CD4-positive, alpha-beta T cell (primary cell): ENCODE data around the gene ZFYVE1. TPM values are rescaled to one million over a fixed set of nuclear protein-coding genes. Genes with fewer than 3 reads are reported as not detected.
"Not testable (repeated sequence)": the region's sequence is repeated elsewhere in the genome, so short reads cannot be mapped to it uniquely, and the experiment has no call there.

Source experiments
- ATAC-seq: fragments of 200-7000 bp; cut with Tn5 transposase; one replicate; pipeline ENCODE4 v1.10.0; 2022; ENCODE audit warnings: mild to moderate bottlenecking; ENCODE audit not compliant: poor library complexity
- CTCF ChIA-PET: fragments of 350-600 bp; sonication (Branson Sonifier 250); formaldehyde crosslinking; loops from one replicate; lab custom pipeline; 2021; ENCODE audit warnings: antibody characterized with exemption, inconsistent platforms; lab: Charles Lee
- POLR2A ChIA-PET: fragments of 350-600 bp; sonication (Branson Sonifier 250); formaldehyde crosslinking; loops from one replicate; lab custom pipeline; 2021; ENCODE audit warnings: antibody characterized with exemption, inconsistent platforms; lab: Charles Lee
- DNase-seq, 14 experiments: peaks; one replicate each; pipeline ENCODE4 v3.0.0-alpha.2; 2013 to 2020; ENCODE audit warnings: mixed read lengths in 2 of 14
- H3K27ac ChIP-seq, 2 donors: one replicate each; pipeline versions ENCODE4 v1.5.1 to v1.7.0; 2013; ENCODE audit warnings: low read length in 2 of 2, low read depth in 1 of 2, mild to moderate bottlenecking in 1 of 2
- H3K27me3 ChIP-seq, 2 experiments: 1 replicate in 1 of 2; 2 replicates in 1 of 2; pipeline versions ENCODE4 v1.6.1 to v1.7.0; 2013; ENCODE audit warnings: low read length in 2 of 2, control low read depth in 1 of 2, mild to moderate bottlenecking in 1 of 2, moderate library complexity in 1 of 2; ENCODE audit not compliant: insufficient read depth in 2 of 2, control insufficient read depth in 1 of 2
- H3K36me3 ChIP-seq: one replicate; pipeline ENCODE4 v1.6.1; 2013; ENCODE audit warnings: low read length, control low read depth; ENCODE audit not compliant: insufficient read depth
- H3K4me1 ChIP-seq: one replicate; pipeline ENCODE4 v1.6.1; 2013; ENCODE audit warnings: low read length, control low read depth; ENCODE audit not compliant: insufficient read depth
- H3K4me3 ChIP-seq: one replicate; pipeline ENCODE4 v1.5.1; 2013; ENCODE audit warnings: mild to moderate bottlenecking, low read length, moderate library complexity
- H3K9me3 ChIP-seq, 2 experiments: 1 replicate in 1 of 2; 2 replicates in 1 of 2; pipeline versions ENCODE4 v1.6.1 to v1.7.0; 2013; ENCODE audit warnings: low read length in 2 of 2, mild to moderate bottlenecking in 2 of 2, control low read depth in 1 of 2, moderate library complexity in 1 of 2; ENCODE audit not compliant: control insufficient read depth in 1 of 2, insufficient read depth in 1 of 2
- H3K27ac Mint-ChIP-seq: one replicate; pipeline ENCODE4 v1.8.0; 2020; ENCODE audit warnings: mixed read lengths
- H3K27me3 Mint-ChIP-seq: one replicate; pipeline ENCODE4 v1.8.0; 2021; ENCODE audit warnings: mixed read lengths
- H3K36me3 Mint-ChIP-seq: one replicate; pipeline ENCODE4 v1.8.0; 2021; ENCODE audit warnings: low read depth, mixed read lengths
- H3K4me1 Mint-ChIP-seq: one replicate; pipeline ENCODE4 v1.8.0; 2021; ENCODE audit warnings: low read depth, mixed read lengths
- H3K4me3 Mint-ChIP-seq: one replicate; pipeline ENCODE4 v1.8.0; 2020; ENCODE audit warnings: mild to moderate bottlenecking, mixed read lengths
- H3K9me3 Mint-ChIP-seq: one replicate; pipeline ENCODE4 v1.8.0; 2020; ENCODE audit warnings: mixed read lengths
- CTCF ChIP-seq: fragments of 200-600 bp; IDR thresholded peaks from one replicate; pipeline ENCODE4 v1.8.0; 2022; ENCODE audit warnings: antibody characterized with exemption, mild to moderate bottlenecking
- intact Hi-C, 2 experiments: fragments of 100-400 bp; cut with DNase I in 1 of 2; cut with micrococcal nuclease in 1 of 2; formaldehyde crosslinking; loops; one replicate each; pipeline versions ENCODE4 v1.15.1 to v1.9.0; 2023 to 2025; cut with DNase I, micrococcal nuclease
- total RNA-seq, 174 experiments: library from RNA in 2 of 174; stranded (reverse) in 2 of 174; gene quantifications; one replicate each; pipeline ENCODE4 v1.2.3 and lab custom pipeline; 2021 to 2026

The ZFYVE1 gene
- total RNA-seq, 2 experiments from 2014 or later = 9.3 to 10.9 TPM

DNA sequence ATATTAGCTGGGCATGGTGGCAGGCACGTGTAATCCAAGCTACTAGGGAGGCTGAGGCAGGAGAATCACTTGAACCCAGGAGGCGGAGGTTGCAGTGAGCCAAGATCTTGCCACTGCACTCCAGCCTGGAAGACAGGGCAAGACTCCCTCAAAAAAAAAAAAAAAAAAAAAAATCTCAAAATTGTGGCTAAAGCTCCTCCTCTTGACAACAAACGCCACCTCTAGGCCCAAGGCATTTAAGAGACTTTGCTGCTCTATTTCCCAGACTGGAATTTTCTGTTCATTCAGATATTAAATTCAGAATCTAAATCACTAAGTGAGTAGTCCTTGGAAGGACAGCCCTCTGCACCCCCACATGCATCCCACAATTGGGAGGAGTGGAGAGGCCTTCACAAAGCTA lies 1.4 kb downstream of the ZFYVE1 start:
- Mint-ChIP-seq H3K36me3 (peaks cover 48% of the 10 kb centered on the region), H3K27ac (no peak overlapping the region), H3K4me1 (peaks cover 55% of the 10 kb centered on the region), H3K4me3 (peak overlapping the region; percentile 96), H3K9me3 (no peaks in the 10 kb centered on the region), H3K27me3 (no peaks in the 10 kb centered on the region)
- Histone ChIP-seq H3K27ac (no peak overlapping the region), H3K4me3 (no peak overlapping the region), H3K4me1 (peaks cover 18% of the 10 kb centered on the region), H3K36me3 (peaks cover 21% of the 10 kb centered on the region), H3K27me3 (no peaks in the 10 kb centered on the region), H3K9me3 (no peaks in the 10 kb centered on the region)
- ChIA-PET POLR2A (interaction anchor here (6.5 kb wide), 1 partner anchor 33 kb away, joined by 111 read pairs; the partner anchor contains the start of gene RBM25), CTCF (interaction anchor here (1.2 kb wide), 1 partner anchor 111 kb away, joined by 3 read pairs; the partner anchor contains the start of gene PSEN1)
- ATAC-seq = no peak
- TF ChIP-seq CTCF = no peak
- intact Hi-C loops = loop anchor here in 1 of 2 experiments (10.0 kb wide), 2 partner anchors 619 to 1711 kb away; partner anchors contain the start of gene DNAL1
- no peak for DNase-seq

- ChIA-PET POLR2A (interaction anchor here (6.5 kb wide), 1 partner anchor 37 kb away, joined by 111 read pairs; the partner anchor contains the start of gene RBM25), CTCF (interaction anchor here (0.6 to 1.0 kb wide), 2 partner anchors 28 to 31 kb away, joined by 3 read pairs; no protein-coding TSS in a partner anchor)
- H3K4me3 Mint-ChIP-seq = no peak overlapping the region
- no peaks in the 10 kb centered on the region for H3K27me3 Mint-ChIP-seq
- H3K4me3 ChIP-seq = no peak overlapping the region
- ATAC-seq = no peak
- no peaks in the 10 kb centered on the region for H3K27me3 ChIP-seq
- no peak for TF ChIP-seq CTCF
- peaks cover 67% of the 10 kb centered on the region for H3K4me1 Mint-ChIP-seq
- H3K9me3 Mint-ChIP-seq = no peaks in the 10 kb centered on the region
- H3K27ac Mint-ChIP-seq = no peak overlapping the region
- peaks cover 31% of the 10 kb centered on the region for H3K36me3 ChIP-seq
- no peaks in the 10 kb centered on the region for H3K9me3 ChIP-seq
- H3K27ac ChIP-seq = no peak overlapping the region
- H3K36me3 Mint-ChIP-seq = peaks cover 77% of the 10 kb centered on the region
- intact Hi-C loops = loop anchor here in 1 of 2 experiments (10.0 kb wide), 2 partner anchors 623 to 1707 kb away; partner anchors contain the start of gene DNAL1
- DNase-seq = no peak
- peaks cover 23% of the 10 kb centered on the region for H3K4me1 ChIP-seq
Measured at GRCh38 chr14:73022051-73022450, 4.9 kb downstream of the ZFYVE1 start.

GRCh38 chr14:73016011-73016410 lies 10.9 kb downstream of the ZFYVE1 start:
- H3K4me3 ChIP-seq, H3K27me3 Mint-ChIP-seq, POLR2A ChIA-PET, H3K27ac Mint-ChIP-seq, ATAC-seq, H3K4me3 Mint-ChIP-seq, H3K27ac ChIP-seq, H3K4me1 ChIP-seq, H3K9me3 Mint-ChIP-seq, CTCF ChIA-PET, DNase-seq, H3K9me3 ChIP-seq, intact Hi-C loops, H3K27me3 ChIP-seq: not testable (repeated sequence)
- Mint-ChIP-seq H3K4me1 (peaks cover 41% of the 10 kb centered on the region), H3K36me3 (peaks cover 78% of the 10 kb centered on the region)
- H3K36me3 ChIP-seq = peaks cover 34% of the 10 kb centered on the region

DNA sequence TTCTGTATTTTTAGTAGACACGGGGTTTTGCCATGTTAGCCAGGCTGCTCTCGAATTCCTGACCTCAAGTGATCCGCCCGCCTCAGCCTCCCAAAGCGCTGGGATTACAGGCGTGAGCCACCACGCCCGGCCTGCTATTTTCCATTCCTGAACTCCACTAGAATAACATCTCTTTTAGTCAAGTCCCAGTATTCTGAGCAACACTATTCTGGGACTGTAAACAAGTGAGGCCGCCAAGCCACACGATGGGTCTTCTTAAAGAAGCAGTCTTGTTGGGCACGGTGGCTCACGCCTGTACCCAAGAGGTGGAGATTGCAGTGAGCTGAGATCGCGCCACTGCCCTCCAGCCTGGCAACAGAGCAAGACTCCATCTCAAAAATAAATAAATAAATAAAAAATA lies 11.4 kb downstream of the ZFYVE1 start:
- H3K27ac ChIP-seq, CTCF ChIA-PET, H3K27me3 ChIP-seq, ATAC-seq, H3K27me3 Mint-ChIP-seq, H3K4me1 ChIP-seq, H3K4me3 ChIP-seq, intact Hi-C loops, H3K9me3 ChIP-seq, H3K4me3 Mint-ChIP-seq, DNase-seq, H3K27ac Mint-ChIP-seq, H3K9me3 Mint-ChIP-seq, POLR2A ChIA-PET: not testable (repeated sequence)
- H3K36me3 Mint-ChIP-seq = peaks cover 80% of the 10 kb centered on the region
- peaks cover 41% of the 10 kb centered on the region for H3K4me1 Mint-ChIP-seq
- H3K36me3 ChIP-seq = peaks cover 33% of the 10 kb centered on the region
